HepG2 (cell line): ENCODE data around the gene EPN2. TPM values are rescaled to one million over a fixed set of nuclear protein-coding genes. Genes with fewer than 3 reads are reported as not detected.

Source experiments
- ATAC-seq: fragments of 200-7000 bp; cut with Tn5 transposase; 3 replicates; pipeline ENCODE4 v1.9.1; 2020; ENCODE audit warnings: mild to moderate bottlenecking, moderate library complexity
- BruUV-seq: library from RNA; stranded (reverse); fragments of 400-500 nt; replicated peaks from 2 replicates; lab custom pipeline; 2021; lab: Mats Ljungman, UMichigan
- CTCF ChIA-PET: fragments of 300-600 bp; formaldehyde crosslinking; extraction: SDS; loops from one replicate; lab custom pipeline; 2021; ENCODE audit warnings: low total read pairs, inconsistent platforms, low intra/inter-chr PET ratio; lab: Yijun Ruan, JAX
- POLR2A ChIA-PET: fragments of 350-600 bp; sonication (Branson Sonifier 250); formaldehyde crosslinking; loops from one replicate; lab custom pipeline; 2020; ENCODE audit warnings: antibody characterized with exemption, inconsistent platforms; lab: Yijun Ruan, JAX
- DNase-seq: peaks from one replicate; pipeline ENCODE4 v3.0.0-alpha.2; 2015; ENCODE audit warnings: low spot score
- FAIRE-seq: peaks from 3 replicates; lab custom pipeline; 2011; peaks lifted over from hg19 to GRCh38; lab: Jason Lieb, UNC
- H2AFZ ChIP-seq: one replicate; pipeline ENCODE4 v1.6.1; 2011; ENCODE audit warnings: low read length, inconsistent platforms
- H3K27ac ChIP-seq: fragments of 300-600 bp; 3 replicates; pipeline ENCODE4 v1.8.0; 2011; ENCODE audit warnings: mixed run types, mild to moderate bottlenecking, mixed read lengths, low read length, inconsistent platforms; ENCODE audit not compliant: insufficient read depth; ENCODE audit errors: extremely low read length
- H3K27me3 ChIP-seq, 2 experiments: fragments of 200-600 bp in 1 of 2; 2 replicates in 1 of 2; 3 replicates in 1 of 2; pipeline versions ENCODE4 v1.6.0 to v1.8.0; 2011; ENCODE audit warnings: low read length in 2 of 2, mild to moderate bottlenecking in 2 of 2, moderate library complexity in 2 of 2, inconsistent platforms in 1 of 2; ENCODE audit not compliant: insufficient read depth in 2 of 2, control insufficient read depth in 1 of 2
- H3K36me3 ChIP-seq, 2 experiments: fragments of 200-600 bp in 1 of 2; replicated peaks in 1 of 2; 2 replicates in 1 of 2; 3 replicates in 1 of 2; pipeline versions ENCODE4 v1.5.1 to v1.8.0; 2011; ENCODE audit warnings: low read length in 2 of 2, inconsistent platforms in 1 of 2; ENCODE audit not compliant: insufficient read depth in 2 of 2, control insufficient read depth in 1 of 2
- H3K4me1 ChIP-seq: 2 replicates; pipeline ENCODE4 v1.5.1; 2012; ENCODE audit warnings: low read length, inconsistent platforms; ENCODE audit not compliant: insufficient read depth
- H3K4me2 ChIP-seq: 2 replicates; pipeline ENCODE4 v1.6.0; 2011; ENCODE audit warnings: low read depth, low read length, inconsistent platforms
- H3K4me3 ChIP-seq, 3 experiments: fragments of 200-600 bp in 1 of 3; sonication (generic), shearing (Covaris generic) in 1 of 3; replicated peaks in 1 of 3; 2 replicates each; pipeline ENCODE4 v1.5.1; 2011 to 2016; ENCODE audit warnings: low read length in 3 of 3, inconsistent platforms in 2 of 3, low read depth in 2 of 3, mild to moderate bottlenecking in 2 of 3, control low read depth in 1 of 3, mixed read lengths in 1 of 3; ENCODE audit not compliant: insufficient read depth in 1 of 3
- H3K79me2 ChIP-seq: one replicate; pipeline ENCODE4 v1.6.1; 2011; ENCODE audit warnings: low read length, inconsistent platforms; ENCODE audit not compliant: insufficient read depth
- H3K9ac ChIP-seq: 2 replicates; pipeline ENCODE4 v1.6.0; 2011; ENCODE audit warnings: mild to moderate bottlenecking, low read depth, low read length, inconsistent platforms; ENCODE audit not compliant: insufficient read depth
- H3K9me3 ChIP-seq: 2 replicates; pipeline ENCODE4 v1.5.1; 2012; ENCODE audit warnings: mild to moderate bottlenecking, low read length
- H4K20me1 ChIP-seq: 2 replicates; pipeline ENCODE4 v1.6.0; 2011; ENCODE audit warnings: inconsistent platforms, mild to moderate bottlenecking, low read length, moderate library complexity; ENCODE audit not compliant: insufficient read depth
- ARNT2 ChIP-seq: sonication (generic); formaldehyde crosslinking; IDR thresholded peaks from 2 replicates; pipeline ENCODE4 v1.8.0; 2022; ENCODE audit warnings: mild to moderate bottlenecking, low read depth, missing genetic modification reagents, moderate library complexity
- ATRX ChIP-seq: sonication (generic); formaldehyde crosslinking; IDR thresholded peaks from 2 replicates; pipeline ENCODE4 v1.4.0; 2020; ENCODE audit warnings: missing genetic modification reagents, borderline replicate concordance
- ELF4 ChIP-seq: sonication (generic); formaldehyde crosslinking; IDR thresholded peaks from 2 replicates; pipeline ENCODE4 v1.5.0; 2020; ENCODE audit warnings: missing genetic modification reagents, mild to moderate bottlenecking, moderate library complexity, borderline replicate concordance
- EP300 ChIP-seq, 3 experiments: sonication (generic) in 1 of 3; formaldehyde crosslinking in 1 of 3; IDR thresholded peaks; 2 replicates each; pipeline versions ENCODE4 v1.5.1 to v1.6.1; 2011 to 2020; ENCODE audit warnings: low read depth in 2 of 3, low read length in 2 of 3, borderline replicate concordance in 1 of 3, improper control_type of control experiment in 1 of 3, mild to moderate bottlenecking in 1 of 3, missing genetic modification reagents in 1 of 3, moderate library complexity in 1 of 3
- GZF1 ChIP-seq: sonication (generic); formaldehyde crosslinking; IDR thresholded peaks from 2 replicates; pipeline ENCODE4 v1.5.1; 2020; ENCODE audit warnings: mild to moderate bottlenecking, missing genetic modification reagents
- PTBP1 ChIP-seq: fragments of 200-400 bp; formaldehyde crosslinking; IDR thresholded peaks from 2 replicates; pipeline ENCODE4 v1.6.1; 2018; ENCODE audit warnings: low read length, low read depth; ENCODE audit not compliant: poor library complexity, severe bottlenecking
- SOX6 ChIP-seq, 2 experiments: fragments of 450-650 bp in 1 of 2; sonication (generic) in 1 of 2; formaldehyde crosslinking in 1 of 2; IDR thresholded peaks; 2 replicates each; pipeline versions ENCODE4 v1.4.0 to v1.6.1; 2017 to 2020; ENCODE audit warnings: antibody characterized with exemption in 1 of 2, mild to moderate bottlenecking in 1 of 2, missing genetic modification reagents in 1 of 2
- SP1 ChIP-seq, 2 experiments: fragments of 450-650 bp in 1 of 2; sonication (generic) in 1 of 2; formaldehyde crosslinking in 1 of 2; IDR thresholded peaks; 2 replicates each; pipeline versions ENCODE4 v1.4.0 to v1.6.1; 2016 to 2020; ENCODE audit warnings: missing genetic modification reagents in 1 of 2
- ZNF530 ChIP-seq: sonication (generic); formaldehyde crosslinking; IDR thresholded peaks from 2 replicates; pipeline ENCODE4 v1.5.0; 2020; ENCODE audit warnings: low read depth, mild to moderate bottlenecking, missing genetic modification reagents
- ZNF768 ChIP-seq: sonication (generic); formaldehyde crosslinking; IDR thresholded peaks from 2 replicates; pipeline ENCODE4 v1.4.0; 2020; ENCODE audit warnings: missing genetic modification reagents
- ZNF839 ChIP-seq: sonication (generic); formaldehyde crosslinking; IDR thresholded peaks from 2 replicates; pipeline ENCODE4 v1.4.0; 2020; ENCODE audit warnings: missing genetic modification reagents, mild to moderate bottlenecking, borderline replicate concordance
- WGBS: methylation state at CpG from one replicate; pipeline ENCODE4 v1.1.6; 2017; ENCODE audit warnings: low lambda C conversion rate; 5-methylcytosine and 5-hydroxymethylcytosine counted together
- in situ Hi-C: cut with HindIII; loops from 2 replicates; pipeline ENCODE4 v1.10.0; 2017; ENCODE audit warnings: low pct_unique_long_range_greater_than_20kb; ENCODE audit not compliant: extremely low pct_ligation_motif_present
- intact Hi-C: fragments of 100-400 bp; cut with micrococcal nuclease; formaldehyde crosslinking; loops from one replicate; pipeline ENCODE4 v1.10.0; 2022; ENCODE audit not compliant: unreplicated experiment
- polyA plus RNA-seq, 8 experiments: library from polyadenylated mRNA; depleted of rRNA in 3 of 8; stranded (reverse) in 7 of 8; unstranded in 1 of 8; fragments of >200 nt; fragmentation: Illumina TruSeq in 4 of 8; extraction: Trizol in 4 of 8; gene quantifications; 2 replicates each; pipeline versions ENCODE4 v1.2.1 to v1.2.3, GENCODE V29; 2011 to 2016; ENCODE audit warnings: low read depth in 4 of 8, missing spikeins in 1 of 8, mixed read lengths in 1 of 8; ENCODE audit not compliant: insufficient read depth in 1 of 8
- total RNA-seq, 5 experiments: library from RNA; depleted of rRNA; stranded (reverse); fragments of >200 nt; fragmentation: Illumina TruSeq; extraction: Trizol; gene quantifications; 2 replicates each; pipeline ENCODE4 v1.2.3, GENCODE V29; 2016; ENCODE audit warnings: low read depth in 1 of 5
- TF ChIP-seq, protein P1 (sequence below): sonication (generic); formaldehyde crosslinking; IDR thresholded peaks from 2 replicates; pipeline ENCODE4 v1.4.0; 2020; ENCODE audit warnings: low read depth, mild to moderate bottlenecking, missing genetic modification reagents
- TF ChIP-seq, protein P2 (sequence below): sonication (generic); formaldehyde crosslinking; IDR thresholded peaks from 2 replicates; pipeline ENCODE4 v1.4.0; 2020; ENCODE audit warnings: mild to moderate bottlenecking, missing genetic modification reagents

The EPN2 gene
- total and polyA plus RNA-seq, 2 of the 13 experiments (the other 11 are each of a cell fraction or from before 2014, with no cell fraction given) = 7.8 to 19.2 TPM

DNA sequence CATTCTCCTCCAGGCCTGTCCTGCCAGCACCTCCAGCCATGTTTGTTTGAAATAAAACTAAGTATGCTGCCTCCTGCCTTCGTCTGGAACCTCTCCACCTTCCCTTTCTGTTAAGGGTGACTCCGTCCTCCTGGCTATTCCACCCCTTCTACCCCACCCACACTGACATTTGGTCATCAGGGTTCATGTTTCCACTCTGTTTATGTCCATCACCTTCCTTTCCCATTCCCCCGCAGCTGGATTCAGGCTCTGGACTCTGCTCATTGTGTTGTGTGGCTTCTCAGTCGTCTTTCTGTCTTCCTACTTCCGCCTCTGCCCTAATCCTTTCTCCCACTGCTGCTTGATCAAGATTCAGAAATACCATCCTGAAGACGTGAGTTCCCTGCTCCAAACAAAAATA, 28.6 kb downstream of the EPN2 start:
- WGBS = 95% methylated on average over 6 of the region's 6 CpGs
- intact Hi-C loops = no loop called here
- peaks cover 9% of the 10 kb centered on the region for H3K79me2 ChIP-seq

More for the DNA sequence above, 28.6 kb downstream of the EPN2 start:
- Histone ChIP-seq H4K20me1 (peaks cover 11% of the 10 kb centered on the region; the same call in 1 of the 2 replicates), H3K4me2 (no peak overlapping the region), H3K4me3 (no peak overlapping the region), H3K4me1 (peaks cover 20% of the 10 kb centered on the region), H3K27ac (no peak overlapping the region), H3K9me3 (no peaks in the 10 kb centered on the region), H3K27me3 (no peaks in the 10 kb centered on the region), H3K36me3 (no peaks in the 10 kb centered on the region; a peak in 1 of 5 replicates)
- no peak for FAIRE-seq
- ChIA-PET CTCF (no interaction called here), POLR2A (no interaction called here)
- no TSS peak for BruUV-seq
- in situ Hi-C loops = no loop called here
- DNase-seq = no peak
- TF ChIP-seq EP300 (IDR thresholded peaks at IDR 0.05; ENCODE audit: low read depth in 2 of 2, low read length in 2 of 2) = no peak
- TF ChIP-seq EP300 (CRISPR knock-in tag; IDR thresholded peaks at IDR 0.05; ENCODE audit: borderline replicate concordance) = no peak
- no peak for TF ChIP-seq SP1 (IDR thresholded peaks at IDR 0.05)
- no peak for TF ChIP-seq SP1 (CRISPR knock-in tag; IDR thresholded peaks at IDR 0.05)
- TF ChIP-seq ARNT2 (CRISPR knock-in tag) = no peak
- TF ChIP-seq ZNF839 = no peak
- TF ChIP-seq, protein P1, sequence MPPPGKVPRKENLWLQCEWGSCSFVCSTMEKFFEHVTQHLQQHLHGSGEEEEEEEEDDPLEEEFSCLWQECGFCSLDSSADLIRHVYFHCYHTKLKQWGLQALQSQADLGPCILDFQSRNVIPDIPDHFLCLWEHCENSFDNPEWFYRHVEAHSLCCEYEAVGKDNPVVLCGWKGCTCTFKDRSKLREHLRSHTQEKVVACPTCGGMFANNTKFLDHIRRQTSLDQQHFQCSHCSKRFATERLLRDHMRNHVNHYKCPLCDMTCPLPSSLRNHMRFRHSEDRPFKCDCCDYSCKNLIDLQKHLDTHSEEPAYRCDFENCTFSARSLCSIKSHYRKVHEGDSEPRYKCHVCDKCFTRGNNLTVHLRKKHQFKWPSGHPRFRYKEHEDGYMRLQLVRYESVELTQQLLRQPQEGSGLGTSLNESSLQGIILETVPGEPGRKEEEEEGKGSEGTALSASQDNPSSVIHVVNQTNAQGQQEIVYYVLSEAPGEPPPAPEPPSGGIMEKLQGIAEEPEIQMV (CRISPR knock-in tag) = no peak
- TF ChIP-seq ATRX (CRISPR knock-in tag) = no peak
- TF ChIP-seq SOX6 (IDR thresholded peaks at IDR 0.05) = no peak
- TF ChIP-seq SOX6 (CRISPR knock-in tag; IDR thresholded peaks at IDR 0.05) = no peak
- TF ChIP-seq PTBP1 = no peak
- no peak for TF ChIP-seq ZNF530 (CRISPR knock-in tag)
- no peak for TF ChIP-seq ZNF768
- TF ChIP-seq ELF4 = no peak
- TF ChIP-seq, protein P2, sequence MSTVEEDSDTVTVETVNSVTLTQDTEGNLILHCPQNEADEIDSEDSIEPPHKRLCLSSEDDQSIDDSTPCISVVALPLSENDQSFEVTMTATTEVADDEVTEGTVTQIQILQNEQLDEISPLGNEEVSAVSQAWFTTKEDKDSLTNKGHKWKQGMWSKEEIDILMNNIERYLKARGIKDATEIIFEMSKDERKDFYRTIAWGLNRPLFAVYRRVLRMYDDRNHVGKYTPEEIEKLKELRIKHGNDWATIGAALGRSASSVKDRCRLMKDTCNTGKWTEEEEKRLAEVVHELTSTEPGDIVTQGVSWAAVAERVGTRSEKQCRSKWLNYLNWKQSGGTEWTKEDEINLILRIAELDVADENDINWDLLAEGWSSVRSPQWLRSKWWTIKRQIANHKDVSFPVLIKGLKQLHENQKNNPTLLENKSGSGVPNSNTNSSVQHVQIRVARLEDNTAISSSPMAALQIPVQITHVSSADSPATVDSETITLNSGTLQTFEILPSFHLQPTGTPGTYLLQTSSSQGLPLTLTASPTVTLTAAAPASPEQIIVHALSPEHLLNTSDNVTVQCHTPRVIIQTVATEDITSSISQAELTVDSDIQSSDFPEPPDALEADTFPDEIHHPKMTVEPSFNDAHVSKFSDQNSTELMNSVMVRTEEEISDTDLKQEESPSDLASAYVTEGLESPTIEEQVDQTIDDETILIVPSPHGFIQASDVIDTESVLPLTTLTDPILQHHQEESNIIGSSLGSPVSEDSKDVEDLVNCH (CRISPR knock-in tag) = no peak
- no peak for TF ChIP-seq GZF1 (CRISPR knock-in tag)
- TF ChIP-seq, all 625 proteins: peak for 0
- ATAC-seq = no peak
- Histone ChIP-seq H2AFZ (no peak overlapping the region), H3K9ac (no peak overlapping the region)
